Suprapubic skin (tissue), 4 donors: ENCODE results near the gene CPNE7.

ENCODE experiments used
- POLR2A ChIP-seq, 2 donors: fragments of 450-650 bp; IDR thresholded peaks; one replicate each; pipeline ENCODE4 v1.6.1; 2017; ENCODE audit warnings: antibody characterized with exemption in 2 of 2, mild to moderate bottlenecking in 2 of 2, moderate library complexity in 2 of 2
- POLR2AphosphoS5 ChIP-seq, 3 donors: sonication (generic); formaldehyde crosslinking; IDR thresholded peaks; one replicate each; pipeline ENCODE4 v1.6.1; 2017; ENCODE audit warnings: antibody characterized with exemption in 3 of 3
- TF ChIP-seq, protein P1 (sequence below), 2 donors: fragments of 200-600 bp in 1 of 2; fragments of 450-650 bp in 1 of 2; sonication (generic) in 1 of 2; IDR thresholded peaks; one replicate each; pipeline ENCODE4 v1.5.1; 2016 to 2019; ENCODE audit warnings: antibody characterized with exemption in 2 of 2, mild to moderate bottlenecking in 1 of 2, moderate library complexity in 1 of 2

DNA sequence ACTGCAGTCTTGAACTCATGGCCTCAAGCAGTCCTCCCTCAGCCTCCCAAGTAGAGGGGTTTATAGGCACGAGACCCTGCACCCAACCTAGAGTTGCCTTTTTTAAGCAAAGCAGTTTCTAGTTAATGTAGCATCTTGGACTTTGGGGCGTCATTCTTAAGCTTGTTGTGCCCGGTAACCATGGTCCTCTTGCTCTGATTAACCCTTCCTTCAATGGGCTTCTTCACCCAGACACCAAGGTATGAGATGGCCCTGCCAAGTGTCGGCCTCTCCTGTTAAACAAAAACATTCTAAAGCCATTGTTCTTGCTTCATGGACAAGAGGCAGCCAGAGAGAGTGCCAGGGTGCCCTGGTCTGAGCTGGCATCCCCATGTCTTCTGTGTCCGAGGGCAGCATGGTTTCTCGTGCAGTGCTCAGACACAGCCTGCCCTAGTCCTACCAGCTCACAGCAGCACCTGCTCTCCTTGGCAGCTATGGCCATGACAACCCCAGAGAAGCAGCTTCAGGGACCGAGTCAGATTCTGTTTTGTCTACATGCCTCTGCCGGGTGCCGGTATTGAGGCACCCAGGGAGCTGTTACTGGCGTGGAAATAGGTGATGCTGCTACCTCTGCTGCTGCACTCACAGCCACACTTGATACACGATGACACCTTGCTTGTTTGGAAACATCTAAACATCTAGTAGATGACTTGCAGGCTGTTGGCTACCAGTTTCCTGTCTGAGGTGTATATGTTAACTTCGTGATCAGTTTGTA, 11.7 kb upstream of the CPNE7 start:
- TF ChIP-seq POLR2AphosphoS5 (IDR thresholded peaks at IDR 0.05) (no peak), POLR2A (IDR thresholded peaks at IDR 0.05) (no peak)
- TF ChIP-seq, protein P1, sequence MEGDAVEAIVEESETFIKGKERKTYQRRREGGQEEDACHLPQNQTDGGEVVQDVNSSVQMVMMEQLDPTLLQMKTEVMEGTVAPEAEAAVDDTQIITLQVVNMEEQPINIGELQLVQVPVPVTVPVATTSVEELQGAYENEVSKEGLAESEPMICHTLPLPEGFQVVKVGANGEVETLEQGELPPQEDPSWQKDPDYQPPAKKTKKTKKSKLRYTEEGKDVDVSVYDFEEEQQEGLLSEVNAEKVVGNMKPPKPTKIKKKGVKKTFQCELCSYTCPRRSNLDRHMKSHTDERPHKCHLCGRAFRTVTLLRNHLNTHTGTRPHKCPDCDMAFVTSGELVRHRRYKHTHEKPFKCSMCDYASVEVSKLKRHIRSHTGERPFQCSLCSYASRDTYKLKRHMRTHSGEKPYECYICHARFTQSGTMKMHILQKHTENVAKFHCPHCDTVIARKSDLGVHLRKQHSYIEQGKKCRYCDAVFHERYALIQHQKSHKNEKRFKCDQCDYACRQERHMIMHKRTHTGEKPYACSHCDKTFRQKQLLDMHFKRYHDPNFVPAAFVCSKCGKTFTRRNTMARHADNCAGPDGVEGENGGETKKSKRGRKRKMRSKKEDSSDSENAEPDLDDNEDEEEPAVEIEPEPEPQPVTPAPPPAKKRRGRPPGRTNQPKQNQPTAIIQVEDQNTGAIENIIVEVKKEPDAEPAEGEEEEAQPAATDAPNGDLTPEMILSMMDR (IDR thresholded peaks at IDR 0.05), result no peak
